ENCODE results near the gene WDR47.

DNA sequence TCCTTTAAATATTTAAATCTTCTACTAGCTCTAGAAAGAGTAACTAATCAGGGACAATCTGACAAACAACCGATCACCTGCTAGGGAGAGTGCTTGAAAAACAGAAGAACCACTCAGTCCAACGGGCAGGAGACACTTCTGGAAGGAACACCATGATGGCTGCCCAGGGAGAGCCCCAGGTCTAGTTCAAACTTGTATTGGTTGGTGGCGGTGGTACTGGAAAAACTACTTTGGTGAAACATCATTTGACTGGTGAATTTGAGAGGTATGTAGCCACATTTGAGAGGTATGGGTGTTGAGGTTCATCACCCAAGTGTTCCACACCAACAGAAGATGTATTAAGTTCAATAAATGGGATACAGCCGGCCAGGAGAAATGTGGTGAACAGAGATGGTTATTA is 4.8 kb upstream of the WDR47 start:
- TF ChIP-seq, protein P1, sequence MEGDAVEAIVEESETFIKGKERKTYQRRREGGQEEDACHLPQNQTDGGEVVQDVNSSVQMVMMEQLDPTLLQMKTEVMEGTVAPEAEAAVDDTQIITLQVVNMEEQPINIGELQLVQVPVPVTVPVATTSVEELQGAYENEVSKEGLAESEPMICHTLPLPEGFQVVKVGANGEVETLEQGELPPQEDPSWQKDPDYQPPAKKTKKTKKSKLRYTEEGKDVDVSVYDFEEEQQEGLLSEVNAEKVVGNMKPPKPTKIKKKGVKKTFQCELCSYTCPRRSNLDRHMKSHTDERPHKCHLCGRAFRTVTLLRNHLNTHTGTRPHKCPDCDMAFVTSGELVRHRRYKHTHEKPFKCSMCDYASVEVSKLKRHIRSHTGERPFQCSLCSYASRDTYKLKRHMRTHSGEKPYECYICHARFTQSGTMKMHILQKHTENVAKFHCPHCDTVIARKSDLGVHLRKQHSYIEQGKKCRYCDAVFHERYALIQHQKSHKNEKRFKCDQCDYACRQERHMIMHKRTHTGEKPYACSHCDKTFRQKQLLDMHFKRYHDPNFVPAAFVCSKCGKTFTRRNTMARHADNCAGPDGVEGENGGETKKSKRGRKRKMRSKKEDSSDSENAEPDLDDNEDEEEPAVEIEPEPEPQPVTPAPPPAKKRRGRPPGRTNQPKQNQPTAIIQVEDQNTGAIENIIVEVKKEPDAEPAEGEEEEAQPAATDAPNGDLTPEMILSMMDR (IDR thresholded peaks at IDR 0.05), result no peak
- TF ChIP-seq POLR2AphosphoS5 (IDR thresholded peaks at IDR 0.05) (no peak), POLR2A (IDR thresholded peaks at IDR 0.05) (no peak), EP300 (IDR thresholded peaks at IDR 0.05) (no peak)

All from stomach (tissue), 4 donors.